NB4 (cell line): Measurements from ENCODE around the gene SESN1.

ENCODE experiments used
- DNase-seq: peaks from one replicate; pipeline ENCODE4 v3.0.0; 2010; ENCODE audit warnings: low read depth
- H3K4me3 ChIP-seq: one replicate; pipeline ENCODE4 v1.5.1; 2011; ENCODE audit warnings: mild to moderate bottlenecking, low read depth, low read length, moderate library complexity
- CTCF ChIP-seq: IDR thresholded peaks from one replicate; pipeline ENCODE4 v1.5.1; 2012; ENCODE audit warnings: low read depth, low read length
- MAX ChIP-seq: IDR thresholded peaks from 2 replicates; pipeline ENCODE4 v1.6.1; 2011; ENCODE audit warnings: low read depth, low read length
- MYC ChIP-seq: IDR thresholded peaks from 2 replicates; pipeline ENCODE4 v1.6.1; 2011; ENCODE audit warnings: low read depth, low read length
- POLR2A ChIP-seq: IDR thresholded peaks from 2 replicates; pipeline ENCODE4 v1.6.1; 2011; ENCODE audit warnings: mild to moderate bottlenecking; ENCODE audit not compliant: insufficient read length; ENCODE audit errors: extremely low read depth

SESN1 gene

GRCh38 chr6:109025639-109026038 is 69.0 kb downstream of the SESN1 start:
- no peak overlapping the region for H3K4me3 ChIP-seq
- no peak for TF ChIP-seq CTCF
- TF ChIP-seq MAX = no peak
- TF ChIP-seq POLR2A = no peak
- no peak for TF ChIP-seq MYC
- no peak for DNase-seq

- peak; percentile 34 for DNase-seq
- TF ChIP-seq POLR2A = no peak
- no peak for TF ChIP-seq MYC
- no peak for TF ChIP-seq MAX
- no peak for TF ChIP-seq CTCF
- no peak overlapping the region for H3K4me3 ChIP-seq
Measured at GRCh38 chr6:109024784-109025183, 69.9 kb downstream of the SESN1 start.

GRCh38 chr6:109024368-109024767 is 70.3 kb downstream of the SESN1 start:
- no peak overlapping the region for H3K4me3 ChIP-seq
- TF ChIP-seq MAX = no peak
- TF ChIP-seq POLR2A = no peak
- TF ChIP-seq MYC = no peak
- no peak for TF ChIP-seq CTCF
- no peak for DNase-seq

GRCh38 chr6:109023356-109023925 is 71.2 kb downstream of the SESN1 start:
- H3K4me3 ChIP-seq = no peak overlapping the region
- peak; percentile 38 for DNase-seq
- TF ChIP-seq POLR2A (no peak), CTCF (no peak), MYC (no peak), MAX (no peak)

GRCh38 chr6:109021870-109022269 is 72.8 kb downstream of the SESN1 start:
- no peak for DNase-seq
- H3K4me3 ChIP-seq = no peak overlapping the region
- TF ChIP-seq POLR2A (no peak), MAX (no peak), MYC (no peak)

- DNase-seq = no peak
- TF ChIP-seq CTCF (no peak), POLR2A (no peak), MYC (no peak), MAX (no peak)
Measured at GRCh38 chr6:109019911-109020310, 74.7 kb downstream of the SESN1 start.

More at GRCh38 chr6:109019911-109020310, 74.7 kb downstream of the SESN1 start:
- H3K4me3 ChIP-seq = no peak overlapping the region
